CD4-positive, alpha-beta T cell treated with Interleukin-6 at 100 ng/mL for 8 hours (primary cell): ENCODE measurements around the gene CAMKV.
A peak's percentile ranks its signal among the peaks of the same experiment; 100 is the strongest.
"Not testable (repeated sequence)": the region's sequence is repeated elsewhere in the genome, so short reads cannot be mapped to it uniquely, and the experiment has no call there.

Source experiments
- DNase-seq: peaks from one replicate; pipeline ENCODE4 v3.0.0-alpha.2; 2020; ENCODE audit warnings: mixed read lengths, low spot score

The CAMKV gene

GRCh38 chr3:49855662-49856061 lies 14.0 kb downstream of the CAMKV start:
- no peak for DNase-seq

- no peak for DNase-seq
Observed at GRCh38 chr3:49845694-49846093, 24.0 kb downstream of the CAMKV start.

GRCh38 chr3:49844464-49845183 lies 25.1 kb downstream of the CAMKV start:
- no peak for DNase-seq

GRCh38 chr3:49842843-49843517 lies 26.7 kb downstream of the CAMKV start:
- no peak for DNase-seq

GRCh38 chr3:49841806-49842205 lies 27.9 kb downstream of the CAMKV start:
- DNase-seq, result no peak

- no peak for DNase-seq
Observed at GRCh38 chr3:49841126-49841696, 28.5 kb downstream of the CAMKV start.

- DNase-seq, result no peak
Observed at GRCh38 chr3:49840388-49840787, 29.3 kb downstream of the CAMKV start.

GRCh38 chr3:49839193-49839809 lies 30.4 kb downstream of the CAMKV start:
- peak; percentile 82 for DNase-seq

- DNase-seq, result no peak
Observed at GRCh38 chr3:49831341-49831740, 38.4 kb downstream of the CAMKV start.

- no peak for DNase-seq
Observed at GRCh38 chr3:49826016-49826415, 43.7 kb downstream of the CAMKV start.

- DNase-seq, result not testable (repeated sequence)
Observed at GRCh38 chr3:49823131-49823530, 46.6 kb downstream of the CAMKV start.

GRCh38 chr3:49813497-49814174 lies 56.1 kb downstream of the CAMKV start, which contains the start of gene UBA7:
UBA7 (minus strand) TSS chr3:49813953; CDS start chr3:49813787, 166 bp downstream.
- peak; percentile 39 for DNase-seq

GRCh38 chr3:49812916-49813496 lies 56.7 kb downstream of the CAMKV start:
- no peak for DNase-seq
